HG03064 (cell line): ENCODE results near the gene DCC.

Experiments
- ATAC-seq: cut with Tn5 transposase; IDR thresholded peaks from one replicate; pipeline ENCODE4 v1.9.1; 2021; ENCODE audit warnings: low read depth; ENCODE audit not compliant: unreplicated experiment

Gene DCC

DNA sequence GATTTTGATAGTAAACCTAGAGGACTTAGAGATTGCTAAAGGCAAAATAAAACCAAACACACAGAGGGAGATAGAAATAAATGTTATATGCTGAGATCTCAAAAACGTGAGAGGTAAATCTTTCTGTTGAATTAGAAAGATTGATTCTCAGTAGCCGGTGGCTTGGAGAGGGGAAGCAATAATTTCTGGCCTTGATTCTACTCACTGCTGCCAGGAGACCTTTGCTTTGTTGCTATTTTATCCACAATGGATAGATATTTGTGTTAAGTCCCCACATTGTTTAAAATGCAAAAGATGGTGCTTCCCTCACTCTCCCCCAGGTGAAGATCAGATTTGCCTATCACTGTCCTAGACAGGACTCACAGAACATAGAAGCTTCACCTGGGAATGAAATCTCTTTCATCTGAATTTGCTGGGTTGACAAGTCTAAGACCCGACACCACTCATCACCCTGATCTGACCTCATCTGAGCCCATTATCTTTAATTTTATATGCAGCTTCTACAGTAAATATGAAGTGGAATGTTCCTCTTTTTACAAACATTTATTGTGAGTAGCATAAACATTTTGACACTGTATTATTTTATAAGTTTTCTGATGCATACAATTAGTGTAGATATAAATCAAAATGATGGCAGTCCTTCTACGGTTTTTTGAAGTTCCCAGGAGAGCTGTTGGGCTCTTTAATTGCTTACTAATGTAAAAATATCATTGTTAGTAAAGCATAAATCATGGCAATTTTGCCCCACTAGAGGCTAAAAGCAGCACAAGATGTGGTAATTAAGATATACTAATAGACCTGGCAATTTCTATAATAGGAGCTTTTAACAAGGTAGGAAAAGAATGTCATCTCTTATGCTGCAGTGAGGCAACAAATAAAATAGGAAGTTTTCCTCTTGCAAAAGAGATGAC, 149.7 kb downstream of the DCC start:
- no peak for ATAC-seq

DNA sequence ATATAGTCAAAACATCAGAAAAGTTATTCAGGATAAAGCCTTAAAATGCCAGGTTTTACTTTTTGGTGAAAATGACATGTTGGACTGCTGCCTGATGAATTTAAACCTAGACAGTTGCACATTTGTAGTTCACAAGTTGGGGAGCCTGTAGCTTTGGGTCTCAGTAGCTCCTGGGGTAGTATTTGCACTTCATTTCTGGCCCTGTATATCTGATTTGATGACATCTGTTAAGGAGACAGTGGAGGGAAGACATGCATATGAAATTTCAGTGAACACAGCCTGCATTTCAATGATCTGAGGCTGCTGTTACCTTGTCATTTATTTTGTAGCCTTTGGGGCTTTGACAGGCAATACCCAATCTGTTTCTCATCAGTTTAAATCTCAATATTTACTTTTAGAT, 156.4 kb downstream of the DCC start:
- ATAC-seq: no peak

DNA sequence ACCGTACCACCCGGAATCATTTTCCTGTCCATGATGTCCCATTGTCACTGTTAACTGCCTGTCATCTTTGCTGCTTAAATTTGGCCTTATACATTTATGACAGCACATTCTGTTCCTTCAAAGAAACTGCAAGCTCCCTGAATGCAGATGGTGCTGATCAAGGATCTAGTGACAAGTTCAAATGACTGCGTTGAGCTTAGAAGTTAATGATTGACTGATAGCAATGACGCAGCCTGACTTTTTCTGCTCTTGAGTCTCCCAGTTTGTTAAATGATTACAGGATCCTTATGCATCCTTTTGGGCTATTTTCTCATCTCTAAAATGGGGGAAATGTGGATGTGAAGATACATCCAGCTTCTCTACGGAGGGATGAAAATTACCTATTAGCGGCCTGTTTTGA, 159.0 kb downstream of the DCC start:
- ATAC-seq: no peak

DNA sequence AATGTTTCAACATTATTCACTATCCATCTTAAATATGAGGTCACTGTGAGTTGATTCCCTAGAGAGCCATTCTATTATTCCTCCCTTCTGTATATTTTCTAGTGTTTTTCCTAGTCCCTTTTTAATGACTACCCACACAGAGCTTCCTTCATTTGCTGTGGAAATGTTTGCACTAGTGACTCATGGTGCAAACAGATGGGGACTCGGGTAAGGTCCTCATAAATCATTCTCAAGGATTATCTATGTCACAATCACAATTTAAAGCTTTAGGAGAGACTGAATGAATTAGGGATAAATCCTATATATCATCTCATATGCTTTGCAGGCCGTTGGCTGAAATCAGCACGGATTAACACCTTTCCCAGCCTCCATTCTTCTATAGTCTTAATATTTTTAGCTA, 159.6 kb downstream of the DCC start:
- ATAC-seq: no peak

DNA sequence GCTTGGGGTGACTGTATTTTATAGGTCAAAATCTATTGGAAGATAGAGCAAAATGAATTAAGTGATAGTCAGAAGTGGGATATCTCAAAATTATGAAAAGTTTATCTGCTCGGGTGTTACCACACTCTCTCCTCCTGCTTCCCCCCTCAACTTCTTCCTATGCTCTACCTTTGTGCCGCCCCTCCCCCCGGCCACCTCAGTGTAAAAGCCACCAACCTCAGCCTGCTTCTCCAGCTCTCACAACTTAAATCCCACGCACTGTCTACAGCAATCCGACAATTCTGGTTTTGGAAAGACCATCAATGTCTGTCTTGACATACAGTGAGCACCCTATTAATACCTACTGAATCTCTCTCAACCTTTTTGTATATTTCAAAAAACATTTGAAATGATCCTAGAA, 164.6 kb downstream of the DCC start:
- ATAC-seq: no peak

DNA sequence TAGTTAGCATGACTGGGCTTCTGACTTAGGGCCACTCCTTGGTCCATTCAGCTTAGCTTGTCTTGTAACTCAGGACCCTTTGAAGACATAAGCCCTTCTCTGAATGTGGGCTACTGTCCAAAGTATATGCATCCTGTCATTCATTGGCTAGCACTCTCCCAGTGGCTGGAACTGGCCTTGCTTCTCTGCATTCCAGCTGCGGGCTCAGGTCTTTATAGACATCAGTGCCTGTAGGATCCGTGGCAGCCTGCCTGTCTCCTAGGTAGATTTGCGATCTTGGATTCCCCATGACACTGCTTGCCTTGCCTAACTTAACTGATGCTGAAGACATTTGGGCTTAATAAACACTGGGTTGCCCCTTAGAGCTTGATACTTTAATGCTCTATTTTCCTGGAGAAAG, 170.1 kb downstream of the DCC start:
- no peak for ATAC-seq

DNA sequence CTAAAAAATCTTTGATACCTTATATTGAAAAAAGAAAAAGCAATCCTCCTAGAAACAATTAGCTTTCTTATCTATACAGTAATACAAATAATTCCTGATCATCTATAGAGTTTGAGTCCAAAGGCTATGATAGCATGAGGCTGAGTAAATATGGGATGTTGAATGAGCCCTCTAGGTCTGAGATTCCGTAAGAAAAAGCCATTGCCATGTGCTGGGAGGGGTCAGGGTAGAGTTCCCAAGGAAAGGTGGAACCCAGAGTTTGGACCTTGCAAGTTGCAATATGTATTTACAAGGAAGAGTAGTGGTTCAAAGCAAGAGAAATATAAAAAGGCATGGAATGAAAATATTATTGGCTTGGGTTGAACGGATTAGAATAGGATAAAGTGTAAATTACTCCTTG, 178.1 kb downstream of the DCC start:
- ATAC-seq: no peak

DNA sequence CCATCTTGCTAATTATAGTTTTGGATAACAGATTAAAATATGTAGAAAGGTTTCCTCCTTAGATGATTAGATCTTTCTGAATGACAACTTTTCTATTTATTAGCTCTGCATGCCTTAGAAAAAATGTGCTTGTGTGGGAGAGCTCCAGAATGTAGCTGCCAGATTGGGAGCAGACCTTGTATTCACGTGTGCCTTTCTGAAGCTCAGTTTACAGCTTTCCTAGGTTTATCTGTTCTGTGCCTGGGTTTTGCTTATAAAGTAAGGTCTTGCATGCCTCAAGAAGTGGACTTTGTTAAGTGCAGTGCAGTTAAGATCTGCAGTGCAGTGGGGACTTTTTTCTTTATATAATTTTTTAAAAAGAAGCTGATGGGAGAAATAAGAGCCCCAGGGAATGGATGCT, 179.0 kb downstream of the DCC start:
- ATAC-seq: no peak

DNA sequence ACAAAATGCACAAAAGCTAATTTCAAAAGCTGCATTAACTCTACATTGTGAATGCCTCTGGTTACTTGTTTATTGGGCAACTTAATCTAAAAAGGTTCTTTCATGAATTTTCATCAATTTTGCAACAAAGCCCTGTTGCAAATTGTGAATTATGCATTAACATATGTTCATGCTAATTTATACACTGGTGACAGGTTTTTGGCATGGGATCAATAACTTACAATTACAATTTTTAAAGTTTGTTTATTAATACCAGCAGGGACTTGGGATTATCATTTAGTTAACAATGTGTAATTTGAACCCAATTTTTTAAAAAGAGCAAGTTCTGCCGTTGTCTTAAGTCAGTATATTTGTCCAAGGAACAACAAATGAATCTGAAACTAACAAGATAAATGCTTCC, 183.6 kb downstream of the DCC start:
- no peak for ATAC-seq

DNA sequence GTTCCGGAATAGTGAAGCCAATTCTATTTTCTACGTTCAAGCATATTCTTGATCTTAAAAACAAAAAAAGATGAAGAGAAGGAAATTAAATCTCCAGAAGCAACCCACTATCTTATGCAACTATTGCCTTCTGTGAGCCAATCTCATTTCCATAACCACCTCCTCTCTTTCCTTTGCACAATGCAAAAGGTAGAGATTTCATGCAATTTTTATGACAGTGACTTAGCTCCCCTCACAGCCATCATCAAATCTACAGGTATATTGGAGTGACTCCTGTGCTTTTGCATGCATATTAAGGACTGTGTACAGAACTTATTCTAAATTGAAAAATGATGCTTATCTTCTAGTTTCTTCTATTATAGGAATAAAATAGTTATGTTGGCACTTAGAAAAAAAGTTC, 191.8 kb downstream of the DCC start:
- ATAC-seq: no peak

DNA sequence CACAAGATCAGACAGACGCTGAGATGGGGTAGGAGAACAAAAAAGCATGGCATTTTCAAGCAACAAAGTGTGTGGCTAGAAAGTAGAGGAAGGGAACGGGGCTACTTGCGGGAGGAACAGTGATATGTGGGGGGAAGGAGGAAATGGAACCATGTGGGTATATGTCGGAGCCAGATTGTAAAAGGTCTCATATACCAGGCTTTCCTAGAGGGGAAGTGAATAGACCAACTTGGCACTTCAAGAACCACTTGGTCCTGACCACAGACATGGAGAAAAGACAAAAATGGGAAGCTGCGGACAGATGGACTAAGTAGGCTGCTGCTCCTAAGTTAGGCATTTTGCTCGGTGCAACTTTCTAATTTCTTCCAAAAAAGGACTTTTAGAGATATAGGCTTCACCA, 196.0 kb downstream of the DCC start:
- no peak for ATAC-seq

DNA sequence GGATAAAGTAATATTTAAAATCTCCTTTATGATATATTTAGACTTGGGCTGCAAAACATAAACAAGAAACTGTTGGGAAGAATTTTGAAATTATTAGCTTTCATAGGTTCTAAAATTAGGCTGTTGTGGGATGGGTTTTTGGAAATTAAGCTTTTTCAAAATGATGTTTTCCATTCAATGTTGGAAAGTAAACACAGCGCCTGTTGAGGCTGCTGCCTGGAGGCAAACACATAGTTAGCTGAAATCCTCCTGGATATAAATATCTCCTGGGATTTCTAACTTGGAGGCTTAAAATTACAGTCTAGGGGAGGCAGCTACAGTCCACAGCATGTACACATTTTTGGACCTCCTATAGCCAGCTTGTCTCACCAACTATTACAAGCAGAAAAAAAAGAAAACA, 197.3 kb downstream of the DCC start:
- ATAC-seq: no peak

DNA sequence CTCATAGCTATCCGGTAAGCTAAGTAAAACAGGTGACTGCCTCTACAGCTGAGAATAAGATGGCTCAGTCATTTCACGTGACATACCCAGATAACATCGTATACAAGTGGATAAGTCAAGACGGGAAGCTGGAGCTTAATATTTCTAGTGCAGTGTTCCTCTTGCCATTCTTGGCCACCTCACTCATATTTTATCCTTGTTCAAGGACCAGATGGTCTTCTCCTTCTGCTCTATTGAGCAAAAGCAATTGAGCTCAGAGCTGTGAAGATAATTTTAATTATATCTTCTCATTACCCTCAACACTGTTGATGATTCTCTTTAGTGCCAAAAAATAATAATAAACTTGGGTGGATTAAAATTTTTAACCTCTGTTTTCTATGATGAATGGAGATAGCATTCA, 201.1 kb downstream of the DCC start:
- no peak for ATAC-seq

DNA sequence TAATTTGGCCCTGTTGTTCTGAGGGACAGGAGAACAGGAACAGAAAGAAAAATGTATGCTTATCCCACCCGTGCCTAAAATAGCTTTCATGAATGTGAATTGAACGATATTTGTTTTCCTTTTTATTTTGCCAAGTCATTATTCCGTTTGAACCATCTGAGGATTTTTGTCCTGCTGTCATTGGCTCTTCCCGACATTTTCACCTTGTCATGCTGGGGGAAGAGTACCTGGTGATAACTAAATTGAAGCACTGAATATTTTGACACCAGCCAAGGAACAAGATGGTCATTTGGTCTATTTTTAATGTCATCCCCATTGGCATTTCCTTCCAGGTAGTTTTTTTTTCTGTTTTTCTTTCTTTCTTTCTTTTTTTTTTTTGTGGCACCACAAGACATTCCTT, 204.1 kb downstream of the DCC start:
- no peak for ATAC-seq

DNA sequence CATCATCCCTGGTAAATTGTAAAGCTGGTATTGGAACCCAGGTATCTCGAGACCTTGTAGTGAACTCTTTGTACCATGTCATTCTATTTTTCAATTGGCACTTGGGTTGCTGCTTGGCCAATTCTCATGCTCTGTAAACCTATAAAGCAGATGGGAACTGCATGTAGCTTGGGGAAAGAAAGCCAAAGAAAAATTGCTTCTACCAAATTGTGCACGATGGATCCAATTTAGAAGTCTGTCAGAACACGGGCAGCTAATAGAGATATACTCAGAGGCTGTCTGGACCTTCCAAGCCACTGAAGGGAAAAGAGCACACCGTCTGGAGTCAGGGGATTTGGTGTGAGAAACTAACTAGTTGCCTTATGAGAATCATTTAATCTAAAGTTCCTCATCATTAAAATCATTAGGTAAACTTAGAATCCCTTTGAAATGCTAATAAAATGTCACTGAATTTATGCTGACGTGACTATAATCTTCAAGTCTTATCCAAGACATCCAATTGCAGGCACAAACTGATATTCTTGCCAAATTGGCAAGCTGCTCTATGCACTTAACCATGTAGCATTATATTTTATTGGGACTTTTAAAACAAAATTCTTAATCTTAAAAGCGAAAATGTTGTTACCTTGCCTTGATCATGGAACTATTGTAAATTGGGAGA, 206.8 kb downstream of the DCC start:
- ATAC-seq: no peak

DNA sequence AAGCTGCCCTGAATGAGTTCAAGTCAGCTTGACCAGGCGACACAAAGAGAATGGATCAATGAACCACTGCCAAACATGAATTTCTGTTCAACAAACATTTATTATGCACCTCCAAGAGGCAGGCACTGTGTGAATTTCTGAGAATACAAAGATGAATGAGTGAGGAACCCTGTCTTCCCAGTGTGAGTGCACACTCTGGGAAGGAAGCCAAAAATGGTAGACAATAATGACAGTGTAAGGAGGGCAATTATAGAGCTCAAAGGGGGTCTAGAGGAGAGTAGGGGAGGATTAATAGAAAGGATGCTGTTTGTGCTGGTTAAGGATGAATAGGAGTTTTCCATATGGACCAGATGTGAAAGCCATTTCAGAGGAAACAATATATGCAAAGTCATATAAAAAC, 213.4 kb downstream of the DCC start:
- no peak for ATAC-seq

DNA sequence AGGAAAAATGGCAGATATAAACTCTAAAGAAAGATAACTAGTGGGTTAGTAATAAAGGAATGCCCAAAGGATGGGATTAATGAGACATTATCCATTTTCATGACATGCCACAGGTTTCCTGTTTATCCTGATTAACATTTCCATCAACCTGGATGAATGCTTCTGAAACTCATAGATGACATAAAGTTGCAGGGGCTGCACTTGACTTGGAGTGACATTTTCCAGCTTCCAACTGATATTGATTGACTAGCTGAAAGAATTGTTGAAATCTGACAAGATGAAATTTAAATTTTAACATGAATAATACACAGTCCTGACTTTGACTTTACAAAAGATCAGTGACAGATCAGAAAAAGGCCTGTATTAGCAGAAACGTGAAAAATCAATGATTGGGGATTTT, 214.2 kb downstream of the DCC start:
- ATAC-seq: no peak

DNA sequence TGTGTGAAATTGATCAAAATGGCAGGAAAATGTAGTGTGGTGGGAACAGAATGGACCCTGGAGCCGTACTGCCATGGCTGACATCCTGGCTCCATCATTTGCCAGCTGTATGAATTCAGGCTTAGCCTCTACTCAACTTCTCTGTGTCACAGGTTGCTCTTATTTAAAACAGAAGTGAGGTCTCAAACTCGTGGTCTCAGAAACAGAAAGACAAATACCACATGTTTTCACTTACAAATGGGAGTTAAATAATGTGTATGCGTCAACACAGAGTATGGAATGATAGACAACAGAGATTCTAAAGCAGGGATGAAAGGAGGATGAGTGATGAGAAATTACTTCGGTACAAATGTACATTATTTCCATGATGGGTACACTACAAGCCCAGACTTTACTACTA, 227.4 kb downstream of the DCC start:
- ATAC-seq: no peak

DNA sequence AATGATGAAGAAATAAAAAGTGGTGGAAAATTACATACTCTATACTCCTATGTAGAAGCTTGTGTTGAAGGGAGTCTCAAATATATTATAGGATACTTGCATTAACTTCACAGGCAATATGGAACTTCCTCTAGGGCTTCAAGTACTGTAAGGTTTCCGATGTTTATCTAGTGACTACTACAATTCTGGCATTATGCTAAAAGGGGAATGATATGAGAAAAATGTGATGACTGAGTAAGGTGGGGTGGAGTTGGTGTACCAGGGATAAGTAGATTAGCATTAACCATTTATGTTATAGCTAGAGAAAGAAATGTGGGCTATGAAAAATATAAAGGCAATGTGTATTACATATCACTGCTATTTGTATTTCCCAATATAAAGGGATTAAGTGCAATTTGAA, 229.5 kb downstream of the DCC start:
- ATAC-seq: no peak

DNA sequence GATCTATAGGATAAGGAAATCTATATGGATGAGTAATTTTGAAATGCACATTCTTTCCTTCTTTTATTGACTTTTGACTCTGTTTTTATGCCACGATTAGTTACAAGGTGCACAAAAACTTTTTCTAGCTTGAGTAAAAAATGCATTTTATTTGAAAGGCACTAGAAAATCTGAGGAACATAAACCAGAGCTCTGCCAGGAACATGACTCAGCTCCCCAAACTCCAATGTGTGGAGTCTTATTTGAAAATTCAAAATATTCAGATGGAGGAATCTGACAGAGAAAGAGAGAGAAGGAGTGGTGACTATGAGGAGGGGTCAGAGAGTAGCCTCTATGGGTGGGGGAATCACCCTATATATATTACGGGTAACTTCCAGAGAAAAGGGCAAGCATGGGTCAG, 231.0 kb downstream of the DCC start:
- ATAC-seq: no peak

DNA sequence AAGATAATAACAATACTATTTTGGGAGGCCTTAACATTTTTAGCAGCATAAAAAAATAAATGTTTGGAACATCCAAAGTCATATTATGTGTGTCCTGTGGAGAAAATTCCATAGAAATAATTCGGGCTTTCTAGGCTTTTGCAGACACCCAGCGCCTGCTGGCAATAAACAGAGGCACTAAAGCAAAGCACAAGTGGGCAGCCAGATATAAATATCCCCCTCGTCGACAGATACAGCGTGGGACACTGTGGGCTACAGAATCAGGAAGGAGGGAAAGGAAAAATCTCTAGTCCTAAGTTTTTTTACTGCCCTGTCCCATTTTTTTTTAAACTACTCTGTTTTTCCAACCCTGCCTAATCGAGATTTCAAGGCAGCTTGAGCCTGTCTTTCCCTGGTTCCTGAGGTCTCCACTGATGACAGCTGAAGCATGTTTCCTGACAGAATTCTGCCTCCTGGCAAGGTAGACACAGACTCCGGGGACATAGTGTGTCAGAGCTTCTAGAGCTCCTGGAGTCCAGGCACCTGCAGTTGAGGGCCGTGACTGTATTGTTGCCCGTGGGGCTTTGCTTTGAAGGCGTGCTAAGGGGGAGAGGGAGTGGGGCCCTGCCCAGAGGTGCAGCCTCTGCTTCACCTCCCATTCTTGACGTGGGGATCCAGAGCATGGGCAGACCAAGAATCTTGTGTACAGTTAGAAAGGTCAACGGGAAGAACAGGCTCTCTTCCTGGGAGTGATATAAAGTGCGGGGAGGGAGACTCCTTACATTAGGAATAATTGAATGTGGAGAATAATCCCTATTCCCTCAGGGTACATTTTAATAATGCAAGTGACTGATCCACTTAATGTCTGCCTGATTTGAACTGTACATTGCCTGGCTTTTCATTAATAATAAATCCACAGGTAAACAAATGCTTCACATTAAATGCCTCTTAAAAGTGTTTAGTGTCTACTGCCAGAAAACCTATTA, 232.3 kb downstream of the DCC start:
- no peak for ATAC-seq
